IMR-90 (cell line): ENCODE results near the gene MEIS2.

Source experiments
- BHLHE40 ChIP-seq: fragments of 150-350 bp; IDR thresholded peaks from 2 replicates; pipeline ENCODE4 v1.6.1; 2016; ENCODE audit warnings: mild to moderate bottlenecking, low read depth, low read length
- CEBPB ChIP-seq: IDR thresholded peaks from 2 replicates; pipeline ENCODE4 v1.6.1; 2012; ENCODE audit warnings: low read depth, low read length, improper control_type of control experiment
- CHD1 ChIP-seq: IDR thresholded peaks from 2 replicates; pipeline ENCODE4 v1.6.1; 2012; ENCODE audit warnings: low read depth, low read length, improper control_type of control experiment
- CTCF ChIP-seq: conservative IDR thresholded peaks from 2 replicates; pipeline ENCODE4 v1.5.1; 2012; ENCODE audit warnings: mild to moderate bottlenecking, low read depth, low read length, improper control_type of control experiment
- FOS ChIP-seq: fragments of 150-350 bp; IDR thresholded peaks from 2 replicates; pipeline ENCODE4 v1.6.1; 2016; ENCODE audit warnings: low read depth, low read length
- MXI1 ChIP-seq: IDR thresholded peaks from 2 replicates; pipeline ENCODE4 v1.6.1; 2012; ENCODE audit warnings: low read depth, mild to moderate bottlenecking, low read length, moderate library complexity, borderline replicate concordance
- POLR2A ChIP-seq: IDR thresholded peaks from 2 replicates; pipeline ENCODE4 v1.6.1; 2012; ENCODE audit warnings: mild to moderate bottlenecking, low read depth, low read length
- RAD21 ChIP-seq: IDR thresholded peaks from 2 replicates; pipeline ENCODE4 v1.6.1; 2012; ENCODE audit warnings: low read length, improper control_type of control experiment
- SMC3 ChIP-seq: fragments of 150-350 bp; IDR thresholded peaks from 2 replicates; pipeline ENCODE4 v1.6.1; 2016; ENCODE audit warnings: low read depth, mild to moderate bottlenecking, antibody characterized with exemption, low read length, moderate library complexity
- USF2 ChIP-seq: fragments of 150-350 bp; IDR thresholded peaks from 2 replicates; pipeline ENCODE4 v1.6.1; 2017; ENCODE audit warnings: mild to moderate bottlenecking, antibody characterized with exemption, low read length, low read depth

DNA sequence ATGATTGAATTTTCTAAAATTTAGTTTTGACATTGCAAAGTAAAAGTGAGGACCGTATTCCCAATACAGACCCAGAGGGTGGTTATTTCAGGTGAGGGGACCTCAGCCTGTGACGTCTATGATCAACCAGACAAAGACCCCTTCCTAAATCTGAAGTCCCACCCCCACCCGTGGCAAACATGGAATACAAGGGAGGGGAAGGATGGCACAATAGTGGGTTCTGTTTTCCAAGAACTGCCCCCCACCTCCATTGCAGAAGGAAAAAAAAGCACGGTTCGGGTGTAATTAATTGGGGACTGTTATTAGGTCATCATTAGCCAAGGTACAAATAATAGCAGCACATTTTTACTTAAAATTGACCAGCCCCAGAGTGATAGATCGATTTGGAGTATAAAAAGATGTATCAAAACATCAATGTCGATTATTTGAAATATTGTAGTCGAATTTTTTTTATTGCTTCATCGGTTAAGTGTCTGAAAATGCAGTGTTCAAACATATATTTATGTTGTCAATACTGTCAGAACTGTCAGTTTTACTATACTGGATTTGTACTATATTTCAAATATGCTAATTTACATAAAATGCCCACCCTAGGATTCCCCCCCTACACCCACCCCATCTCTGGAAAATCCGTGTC, 7.5 kb upstream of the MEIS2 start:
- TF ChIP-seq SMC3 (no peak), CTCF (no peak), RAD21 (no peak), BHLHE40 (no peak), POLR2A (no peak), USF2 (no peak), CHD1 (no peak), CEBPB (no peak), MXI1 (no peak), FOS (no peak)
